Measurements from ENCODE around the gene PKIG.
A peak's percentile ranks its signal among the peaks of the same experiment; 100 is the strongest.

Gene PKIG

DNA sequence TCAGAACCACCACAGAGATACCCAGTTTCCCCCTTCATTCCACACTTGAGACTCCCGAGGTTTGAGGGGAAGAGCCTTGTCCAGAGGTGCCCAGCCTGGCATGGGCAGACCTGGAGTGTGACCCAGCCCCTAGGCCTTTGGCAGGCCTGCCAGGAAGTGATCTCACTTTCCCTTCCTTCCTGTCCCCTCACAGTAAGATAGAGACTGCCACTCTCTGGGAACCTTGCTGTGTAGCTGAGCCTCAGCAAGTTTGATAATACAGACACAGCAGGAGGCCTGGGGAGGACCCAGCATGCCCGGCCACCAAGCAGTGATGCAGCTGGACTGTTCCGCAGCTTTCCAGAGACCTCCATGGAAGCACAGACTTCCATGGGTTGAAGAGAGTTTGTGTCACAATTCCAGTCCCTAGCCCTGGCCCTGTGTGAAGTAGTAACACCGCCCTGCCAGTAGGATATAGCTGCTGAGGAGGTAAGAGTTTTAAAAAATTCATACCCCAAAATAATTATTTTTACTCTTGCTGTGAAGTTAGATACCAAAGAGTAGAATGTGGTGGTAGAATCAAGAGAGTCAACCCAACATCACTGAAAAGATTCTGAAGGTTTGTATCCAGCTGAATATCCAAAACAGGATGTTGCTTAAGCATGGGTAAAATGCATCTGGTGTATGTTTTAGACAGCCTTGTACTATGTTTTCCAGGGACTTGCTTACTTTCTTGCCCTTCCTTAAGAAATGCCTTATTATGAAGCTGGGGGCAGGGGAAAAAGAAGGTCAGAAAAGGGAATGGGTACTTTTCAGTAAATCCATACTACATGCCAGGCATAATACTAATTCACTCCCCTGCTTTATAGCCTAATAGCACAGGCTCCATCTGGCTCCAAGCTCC lies 16.3 kb downstream of the PKIG start:
- no peak overlapping the region for H3K4me3 Mint-ChIP-seq
- H3K36me3 Mint-ChIP-seq (ENCODE audit: low read depth) = no peaks in the 10 kb centered on the region
- H3K4me1 Mint-ChIP-seq = peaks cover 51% of the 10 kb centered on the region
- H3K27me3 Mint-ChIP-seq (ENCODE audit: low read depth) = no peaks in the 10 kb centered on the region
- H3K27ac Mint-ChIP-seq = peak overlapping the region in 1 of 3 experiments; percentile 91
- TF ChIP-seq, protein P1, sequence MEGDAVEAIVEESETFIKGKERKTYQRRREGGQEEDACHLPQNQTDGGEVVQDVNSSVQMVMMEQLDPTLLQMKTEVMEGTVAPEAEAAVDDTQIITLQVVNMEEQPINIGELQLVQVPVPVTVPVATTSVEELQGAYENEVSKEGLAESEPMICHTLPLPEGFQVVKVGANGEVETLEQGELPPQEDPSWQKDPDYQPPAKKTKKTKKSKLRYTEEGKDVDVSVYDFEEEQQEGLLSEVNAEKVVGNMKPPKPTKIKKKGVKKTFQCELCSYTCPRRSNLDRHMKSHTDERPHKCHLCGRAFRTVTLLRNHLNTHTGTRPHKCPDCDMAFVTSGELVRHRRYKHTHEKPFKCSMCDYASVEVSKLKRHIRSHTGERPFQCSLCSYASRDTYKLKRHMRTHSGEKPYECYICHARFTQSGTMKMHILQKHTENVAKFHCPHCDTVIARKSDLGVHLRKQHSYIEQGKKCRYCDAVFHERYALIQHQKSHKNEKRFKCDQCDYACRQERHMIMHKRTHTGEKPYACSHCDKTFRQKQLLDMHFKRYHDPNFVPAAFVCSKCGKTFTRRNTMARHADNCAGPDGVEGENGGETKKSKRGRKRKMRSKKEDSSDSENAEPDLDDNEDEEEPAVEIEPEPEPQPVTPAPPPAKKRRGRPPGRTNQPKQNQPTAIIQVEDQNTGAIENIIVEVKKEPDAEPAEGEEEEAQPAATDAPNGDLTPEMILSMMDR (IDR thresholded peaks at IDR 0.05; ENCODE audit: unreplicated experiment in 3 of 3) = no peak
- H3K9me3 Mint-ChIP-seq = no peaks in the 10 kb centered on the region

GRCh38 chr20:44599715-44600114 lies 17.3 kb downstream of the PKIG start:
- Mint-ChIP-seq H3K4me3 (peak overlapping the region in 1 of 3 experiments; percentile 20), H3K27me3 (ENCODE audit: low read depth) (no peaks in the 10 kb centered on the region), H3K4me1 (peaks cover 51% of the 10 kb centered on the region), H3K36me3 (ENCODE audit: low read depth) (peaks cover under 1% of the 10 kb centered on the region), H3K9me3 (no peaks in the 10 kb centered on the region), H3K27ac (peak overlapping the region in 2 of 3 experiments; percentile 63 to 100)
- TF ChIP-seq, protein P1 (IDR thresholded peaks at IDR 0.05; ENCODE audit: unreplicated experiment in 3 of 3) = no peak

GRCh38 chr20:44600301-44600700 lies 17.9 kb downstream of the PKIG start:
- TF ChIP-seq, protein P1 (IDR thresholded peaks at IDR 0.05; ENCODE audit: unreplicated experiment in 3 of 3) = no peak
- Mint-ChIP-seq H3K4me1 (peaks cover 51% of the 10 kb centered on the region), H3K27ac (peak overlapping the region in 2 of 3 experiments; percentile 95 to 100), H3K36me3 (ENCODE audit: low read depth) (peaks cover 3% of the 10 kb centered on the region), H3K9me3 (no peaks in the 10 kb centered on the region), H3K4me3 (peak overlapping the region in 1 of 3 experiments; percentile 20), H3K27me3 (ENCODE audit: low read depth) (no peaks in the 10 kb centered on the region)

DNA sequence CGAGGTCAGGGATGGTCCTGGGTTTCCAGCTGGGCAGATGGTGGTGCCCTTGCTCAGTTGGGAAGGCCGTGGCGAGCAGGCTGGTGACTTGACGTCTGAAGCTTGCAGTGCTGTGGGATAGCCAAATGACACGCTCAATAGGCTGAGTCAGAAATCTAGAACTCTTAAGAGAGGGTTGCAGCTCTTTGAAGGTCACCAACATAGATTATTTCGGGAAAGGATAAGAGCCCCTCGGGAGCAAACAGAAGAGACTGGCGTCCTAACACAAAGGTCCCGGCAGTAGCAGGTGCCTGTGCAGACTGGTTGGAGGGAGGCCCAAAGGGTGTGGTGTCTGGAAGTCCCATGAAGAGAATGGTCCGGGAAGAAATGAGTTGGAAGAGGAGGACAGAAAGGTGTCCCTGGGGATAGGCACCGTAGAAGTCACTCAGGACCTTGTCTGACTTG lies 18.4 kb downstream of the PKIG start:
- H3K27me3 Mint-ChIP-seq (ENCODE audit: low read depth) = no peaks in the 10 kb centered on the region
- TF ChIP-seq, protein P1 (IDR thresholded peaks at IDR 0.05; ENCODE audit: unreplicated experiment in 3 of 3) = no peak
- H3K4me3 Mint-ChIP-seq = no peak overlapping the region
- peaks cover 51% of the 10 kb centered on the region for H3K4me1 Mint-ChIP-seq
- peaks cover 3% of the 10 kb centered on the region for H3K36me3 Mint-ChIP-seq (ENCODE audit: low read depth)
- no peaks in the 10 kb centered on the region for H3K9me3 Mint-ChIP-seq
- peak overlapping the region in 2 of 3 experiments; percentile 95 to 100 for H3K27ac Mint-ChIP-seq

DNA sequence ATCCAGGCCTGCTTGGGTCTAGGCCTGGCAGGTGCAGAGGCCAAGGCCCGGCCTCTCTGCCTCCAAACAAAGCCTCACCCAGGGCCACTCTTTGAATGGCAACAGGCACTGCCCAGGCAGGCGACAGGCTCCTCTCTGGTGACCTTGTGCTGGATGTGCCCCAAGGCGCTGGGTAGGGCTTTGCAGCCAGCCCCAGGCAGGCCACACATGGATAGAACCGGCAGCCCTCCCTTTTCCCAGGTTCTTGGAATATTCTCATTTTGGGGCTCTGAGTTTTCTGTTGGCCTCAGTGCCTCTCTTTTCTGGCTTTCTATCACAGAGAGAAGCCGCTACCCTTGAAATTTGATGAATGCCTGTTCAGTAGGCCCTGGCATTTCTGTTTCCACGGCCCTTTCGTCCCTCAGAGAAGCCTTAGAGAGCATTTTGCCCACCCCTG lies 18.9 kb downstream of the PKIG start:
- H3K27ac Mint-ChIP-seq = peak overlapping the region in 2 of 3 experiments; percentile 95 to 100

More for the DNA sequence above, 18.9 kb downstream of the PKIG start:
- Mint-ChIP-seq H3K9me3 (no peaks in the 10 kb centered on the region), H3K36me3 (ENCODE audit: low read depth) (peaks cover 8% of the 10 kb centered on the region), H3K4me1 (peaks cover 51% of the 10 kb centered on the region), H3K27me3 (ENCODE audit: low read depth) (no peaks in the 10 kb centered on the region), H3K4me3 (peak overlapping the region in 2 of 3 experiments; percentile 43 to 52)
- TF ChIP-seq, protein P1 (IDR thresholded peaks at IDR 0.05; ENCODE audit: unreplicated experiment in 3 of 3) = no peak
